Nephron (organoid): Measurements from ENCODE around the gene PLPP4.
A peak's percentile ranks its signal among the peaks of the same experiment; 100 is the strongest.

Source experiments
- H3K27ac Mint-ChIP-seq, 3 experiments: 2 replicates each; pipeline ENCODE4 v1.8.0; 2020; ENCODE audit warnings: mixed read lengths in 3 of 3, mild to moderate bottlenecking in 2 of 3, moderate library complexity in 1 of 3
- H3K27me3 Mint-ChIP-seq: 2 replicates; pipeline ENCODE4 v1.8.0; 2021; ENCODE audit warnings: low read depth, mild to moderate bottlenecking, moderate library complexity, mixed read lengths
- H3K36me3 Mint-ChIP-seq: 2 replicates; pipeline ENCODE4 v1.8.0; 2020; ENCODE audit warnings: low read depth, mixed read lengths
- H3K4me1 Mint-ChIP-seq: 2 replicates; pipeline ENCODE4 v1.8.0; 2020; ENCODE audit warnings: mixed read lengths
- H3K4me3 Mint-ChIP-seq, 3 experiments: 2 replicates each; pipeline ENCODE4 v1.8.0; 2020; ENCODE audit warnings: mild to moderate bottlenecking in 3 of 3, mixed read lengths in 3 of 3, moderate library complexity in 2 of 3
- H3K9me3 Mint-ChIP-seq: 2 replicates; pipeline ENCODE4 v1.8.0; 2020; ENCODE audit warnings: mixed read lengths
- CTCF ChIP-seq, 3 experiments: fragments of 200-600 bp; sonication (generic); IDR thresholded peaks; one replicate each; pipeline ENCODE4 v1.5.0; 2021; ENCODE audit warnings: antibody characterized with exemption in 3 of 3; ENCODE audit not compliant: unreplicated experiment in 3 of 3

PLPP4 gene

GRCh38 chr10:120475844-120476791 is 19.1 kb downstream of the PLPP4 start:
- no peaks in the 10 kb centered on the region for H3K36me3 Mint-ChIP-seq
- H3K27ac Mint-ChIP-seq: no peak overlapping the region
- TF ChIP-seq CTCF (IDR thresholded peaks at IDR 0.05; ENCODE audit: unreplicated experiment in 3 of 3): no peak
- no peak overlapping the region for H3K4me3 Mint-ChIP-seq
- peaks cover 5% of the 10 kb centered on the region for H3K4me1 Mint-ChIP-seq
- peaks cover 13% of the 10 kb centered on the region for H3K9me3 Mint-ChIP-seq
- H3K27me3 Mint-ChIP-seq: peaks cover 7% of the 10 kb centered on the region

GRCh38 chr10:120477021-120477742 is 20.2 kb downstream of the PLPP4 start:
- Mint-ChIP-seq H3K27me3 (peaks cover 7% of the 10 kb centered on the region), H3K9me3 (peaks cover 15% of the 10 kb centered on the region), H3K4me3 (no peak overlapping the region), H3K36me3 (no peaks in the 10 kb centered on the region), H3K27ac (peak overlapping the region; percentile 15 to 51 (median 21)), H3K4me1 (peaks cover 5% of the 10 kb centered on the region)
- TF ChIP-seq CTCF (IDR thresholded peaks at IDR 0.05; ENCODE audit: unreplicated experiment in 3 of 3): no peak

GRCh38 chr10:120477743-120478141 is 20.7 kb downstream of the PLPP4 start:
- H3K4me3 Mint-ChIP-seq: no peak overlapping the region
- peak overlapping the region in 1 of 3 experiments; percentile 36 for H3K27ac Mint-ChIP-seq
- no peaks in the 10 kb centered on the region for H3K36me3 Mint-ChIP-seq
- TF ChIP-seq CTCF (IDR thresholded peaks at IDR 0.05; ENCODE audit: unreplicated experiment in 3 of 3): no peak
- peaks cover 7% of the 10 kb centered on the region for H3K27me3 Mint-ChIP-seq
- H3K9me3 Mint-ChIP-seq: peaks cover 13% of the 10 kb centered on the region
- H3K4me1 Mint-ChIP-seq: peaks cover 5% of the 10 kb centered on the region

- TF ChIP-seq CTCF (IDR thresholded peaks at IDR 0.05; ENCODE audit: unreplicated experiment in 3 of 3): no peak
- H3K36me3 Mint-ChIP-seq: no peaks in the 10 kb centered on the region
- peaks cover 7% of the 10 kb centered on the region for H3K27me3 Mint-ChIP-seq
- peaks cover 5% of the 10 kb centered on the region for H3K4me1 Mint-ChIP-seq
- H3K4me3 Mint-ChIP-seq: no peak overlapping the region
- no peak overlapping the region for H3K27ac Mint-ChIP-seq
- peaks cover 13% of the 10 kb centered on the region for H3K9me3 Mint-ChIP-seq
Observed at GRCh38 chr10:120478386-120478785, 21.4 kb downstream of the PLPP4 start.

- no peak overlapping the region for H3K4me3 Mint-ChIP-seq
- TF ChIP-seq CTCF (IDR thresholded peaks at IDR 0.05; ENCODE audit: unreplicated experiment in 3 of 3): no peak
- no peak overlapping the region for H3K27ac Mint-ChIP-seq
- H3K27me3 Mint-ChIP-seq: peaks cover 7% of the 10 kb centered on the region
- peaks cover 5% of the 10 kb centered on the region for H3K4me1 Mint-ChIP-seq
- H3K36me3 Mint-ChIP-seq: no peaks in the 10 kb centered on the region
- H3K9me3 Mint-ChIP-seq: peaks cover 14% of the 10 kb centered on the region
Observed at GRCh38 chr10:120479506-120479905, 22.5 kb downstream of the PLPP4 start.
